ENCODE measurements around the gene SBK1.
"Not testable (repeated sequence)": the region's sequence is repeated elsewhere in the genome, so short reads cannot be mapped to it uniquely, and the experiment has no call there.

Gene SBK1

GRCh38 chr16:28291651-28292626 lies at the start of gene SBK1:
Gene SBK1 (plus strand): TSS chr16:28292525. CDS start chr16:28317392, 24,867 bp downstream.
- H3K4me3 Mint-ChIP-seq = peak within 1 kb of the TSS; percentile 88
- peaks cover 56% of the 10 kb centered on the region for H3K4me1 Mint-ChIP-seq (ENCODE audit: low read depth)
- H3K27ac Mint-ChIP-seq = peak within 1 kb of the TSS; percentile 87
- H3K36me3 Mint-ChIP-seq (ENCODE audit: low read depth) = no peaks in the 10 kb centered on the region
- no peaks in the 10 kb centered on the region for H3K9me3 Mint-ChIP-seq
- no peaks in the 10 kb centered on the region for H3K27me3 Mint-ChIP-seq

- not testable (repeated sequence) for H3K9me3 Mint-ChIP-seq; H3K27ac Mint-ChIP-seq; H3K4me3 Mint-ChIP-seq; H3K4me1 Mint-ChIP-seq (ENCODE audit: low read depth); H3K36me3 Mint-ChIP-seq (ENCODE audit: low read depth); H3K27me3 Mint-ChIP-seq
Measured at GRCh38 chr16:28249483-28249882, 42.8 kb upstream of the SBK1 start.

DNA sequence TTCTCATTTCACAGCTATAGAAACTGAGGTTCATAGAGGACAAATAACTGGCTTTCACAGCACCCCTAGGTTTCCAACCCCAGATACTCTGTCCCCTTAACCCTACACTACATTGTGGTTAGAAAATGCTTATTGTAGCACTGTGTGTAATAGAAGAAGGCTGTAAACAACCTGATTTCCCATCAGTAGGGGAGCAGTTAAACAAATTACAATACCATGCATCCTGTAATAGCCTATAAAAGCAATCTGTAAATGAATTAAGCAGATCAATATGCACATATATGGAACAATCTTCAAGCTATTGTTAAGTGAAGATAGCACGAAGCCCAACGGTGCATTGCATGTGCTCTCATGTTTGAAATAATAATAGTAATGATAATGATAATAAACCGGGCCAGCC lies 41.3 kb upstream of the SBK1 start:
- Mint-ChIP-seq H3K36me3 (ENCODE audit: low read depth) (no peaks in the 10 kb centered on the region), H3K4me3 (no peak overlapping the region), H3K27me3 (no peaks in the 10 kb centered on the region), H3K4me1 (ENCODE audit: low read depth) (no peaks in the 10 kb centered on the region), H3K27ac (no peak overlapping the region), H3K9me3 (no peaks in the 10 kb centered on the region)

DNA sequence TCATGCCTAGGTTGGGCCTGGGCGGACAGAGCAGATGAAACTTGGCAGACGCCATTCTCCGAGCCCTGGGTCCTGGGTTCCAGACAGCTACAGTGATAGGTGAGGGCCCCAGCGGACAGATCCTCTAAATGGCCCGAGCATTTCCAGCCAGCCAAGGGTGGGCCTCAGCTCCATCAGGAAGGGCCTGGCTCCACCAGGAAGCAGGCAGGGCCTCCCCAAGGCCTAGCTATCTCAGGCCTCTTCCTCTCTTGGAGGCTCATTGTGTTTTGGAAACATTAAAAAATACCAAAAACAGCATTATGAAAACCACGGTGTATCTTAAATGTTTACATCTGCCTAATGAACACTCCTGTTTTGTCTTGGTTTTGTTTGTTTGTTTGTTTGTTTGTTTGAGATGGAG lies 38.2 kb upstream of the SBK1 start:
- no peak overlapping the region for H3K27ac Mint-ChIP-seq
- H3K9me3 Mint-ChIP-seq = no peaks in the 10 kb centered on the region
- H3K4me3 Mint-ChIP-seq = no peak overlapping the region
- H3K27me3 Mint-ChIP-seq = no peaks in the 10 kb centered on the region
- H3K4me1 Mint-ChIP-seq (ENCODE audit: low read depth) = no peaks in the 10 kb centered on the region
- H3K36me3 Mint-ChIP-seq (ENCODE audit: low read depth) = no peaks in the 10 kb centered on the region

DNA sequence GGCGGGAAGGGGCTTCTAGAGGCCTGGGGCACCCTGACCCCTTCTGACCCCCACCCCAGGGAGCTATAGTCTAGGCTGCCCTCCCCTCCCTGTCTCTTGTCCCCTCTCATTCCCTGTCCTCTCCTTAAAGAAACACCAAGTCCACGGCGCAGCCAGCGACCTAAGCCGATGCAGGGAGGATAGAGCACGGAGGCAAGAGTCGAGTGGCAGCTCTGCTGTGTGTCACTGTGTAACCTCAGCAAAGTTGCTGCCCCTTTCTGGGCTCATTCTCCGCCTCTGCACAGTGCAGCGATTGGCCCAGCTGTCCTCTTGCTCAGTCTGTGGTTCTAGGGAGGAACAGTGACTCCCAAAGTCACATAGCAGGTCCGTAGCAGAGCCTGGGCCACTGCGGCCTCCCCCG lies 36.5 kb upstream of the SBK1 start:
- Mint-ChIP-seq H3K36me3 (ENCODE audit: low read depth) (no peaks in the 10 kb centered on the region), H3K27ac (no peak overlapping the region), H3K9me3 (no peaks in the 10 kb centered on the region), H3K4me3 (no peak overlapping the region), H3K27me3 (no peaks in the 10 kb centered on the region), H3K4me1 (ENCODE audit: low read depth) (peaks cover 8% of the 10 kb centered on the region)

GRCh38 chr16:28257256-28257655 lies 35.1 kb upstream of the SBK1 start:
- Mint-ChIP-seq H3K27me3 (no peaks in the 10 kb centered on the region), H3K9me3 (no peaks in the 10 kb centered on the region), H3K36me3 (ENCODE audit: low read depth) (no peaks in the 10 kb centered on the region), H3K4me1 (ENCODE audit: low read depth) (peaks cover 8% of the 10 kb centered on the region), H3K4me3 (no peak overlapping the region), H3K27ac (no peak overlapping the region)

GRCh38 chr16:28258567-28258966 lies 33.8 kb upstream of the SBK1 start:
- Mint-ChIP-seq H3K36me3 (ENCODE audit: low read depth) (no peaks in the 10 kb centered on the region), H3K9me3 (no peaks in the 10 kb centered on the region), H3K27me3 (peaks cover 7% of the 10 kb centered on the region), H3K4me1 (ENCODE audit: low read depth) (peaks cover 8% of the 10 kb centered on the region), H3K27ac (no peak overlapping the region), H3K4me3 (no peak overlapping the region)

- no peaks in the 10 kb centered on the region for H3K9me3 Mint-ChIP-seq
- no peaks in the 10 kb centered on the region for H3K36me3 Mint-ChIP-seq (ENCODE audit: low read depth)
- peaks cover 8% of the 10 kb centered on the region for H3K4me1 Mint-ChIP-seq (ENCODE audit: low read depth)
- peaks cover 12% of the 10 kb centered on the region for H3K27me3 Mint-ChIP-seq
- H3K4me3 Mint-ChIP-seq = no peak overlapping the region
- no peak overlapping the region for H3K27ac Mint-ChIP-seq
Measured at GRCh38 chr16:28259091-28259780, 33.1 kb upstream of the SBK1 start.

DNA sequence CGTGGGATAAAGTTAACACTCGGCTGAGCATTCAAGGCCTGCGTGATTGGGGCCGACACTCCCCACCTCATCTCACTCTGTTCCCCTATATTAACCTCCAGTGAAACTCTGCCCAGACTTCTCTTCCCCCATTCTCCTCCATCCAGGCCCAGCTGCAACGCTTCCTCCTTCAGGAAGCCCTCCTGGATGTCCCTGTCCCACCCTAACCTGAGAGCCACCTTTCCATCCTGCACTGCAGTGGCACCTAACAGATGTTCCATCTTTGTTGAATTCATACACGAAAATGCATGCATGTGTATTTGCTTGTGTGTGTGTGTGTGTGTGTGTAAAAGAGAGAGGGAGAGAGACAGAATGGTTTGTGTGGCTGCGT lies 32.6 kb upstream of the SBK1 start:
- Mint-ChIP-seq H3K4me1 (ENCODE audit: low read depth) (peaks cover 8% of the 10 kb centered on the region), H3K9me3 (no peaks in the 10 kb centered on the region), H3K4me3 (no peak overlapping the region), H3K36me3 (ENCODE audit: low read depth) (no peaks in the 10 kb centered on the region), H3K27me3 (peaks cover 15% of the 10 kb centered on the region), H3K27ac (no peak overlapping the region)

GRCh38 chr16:28260193-28260592 lies 32.1 kb upstream of the SBK1 start:
- Mint-ChIP-seq H3K4me3 (no peak overlapping the region), H3K36me3 (ENCODE audit: low read depth) (no peaks in the 10 kb centered on the region), H3K27me3 (peaks cover 16% of the 10 kb centered on the region), H3K27ac (no peak overlapping the region), H3K4me1 (ENCODE audit: low read depth) (peaks cover 8% of the 10 kb centered on the region), H3K9me3 (no peaks in the 10 kb centered on the region)

DNA sequence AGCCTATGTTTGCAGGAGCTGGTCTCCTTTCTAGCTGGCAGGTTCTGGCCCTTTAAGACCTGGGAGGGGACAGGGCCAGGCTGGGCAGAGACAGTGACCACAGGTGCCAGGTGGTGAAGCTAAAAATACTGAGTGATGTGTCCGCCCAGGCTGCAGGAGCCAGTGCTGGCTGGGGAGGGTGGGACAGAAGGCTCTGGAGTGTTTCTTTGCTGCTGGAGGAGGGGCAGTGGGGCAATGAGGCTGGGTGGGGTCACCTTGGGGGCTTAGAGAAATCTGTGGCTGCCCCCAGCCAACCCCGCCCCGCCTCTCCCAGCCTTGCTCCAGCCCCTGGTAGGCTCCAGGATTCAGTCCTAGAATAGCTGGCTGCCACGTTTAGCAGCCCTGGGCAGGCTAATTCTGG lies 30.4 kb upstream of the SBK1 start:
- Mint-ChIP-seq H3K36me3 (ENCODE audit: low read depth) (no peaks in the 10 kb centered on the region), H3K4me3 (no peak overlapping the region), H3K9me3 (no peaks in the 10 kb centered on the region), H3K27me3 (peaks cover 16% of the 10 kb centered on the region), H3K4me1 (ENCODE audit: low read depth) (peaks cover 17% of the 10 kb centered on the region), H3K27ac (no peak overlapping the region)

DNA sequence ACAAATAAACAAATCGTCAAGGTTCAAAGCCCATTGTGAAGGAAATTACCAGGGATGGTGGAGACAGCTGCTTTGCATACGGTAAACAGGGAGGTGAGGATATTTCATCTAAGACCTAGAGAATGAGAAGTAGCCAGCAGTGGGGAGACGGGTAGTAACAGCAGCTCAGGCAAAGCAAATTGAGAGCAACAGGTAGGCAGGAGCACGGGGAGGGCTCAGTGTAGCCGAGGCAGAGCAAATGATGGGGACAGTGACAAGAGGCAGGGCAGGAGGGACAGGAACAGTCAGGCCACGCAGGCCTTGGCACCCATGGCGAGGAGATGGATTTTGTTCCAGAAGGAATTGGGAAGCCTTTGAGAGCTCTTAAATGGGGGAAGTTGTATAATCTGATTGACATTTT lies 29.0 kb upstream of the SBK1 start:
- Mint-ChIP-seq H3K27me3 (peaks cover 16% of the 10 kb centered on the region), H3K27ac (no peak overlapping the region), H3K4me3 (no peak overlapping the region), H3K36me3 (ENCODE audit: low read depth) (no peaks in the 10 kb centered on the region), H3K9me3 (no peaks in the 10 kb centered on the region), H3K4me1 (ENCODE audit: low read depth) (peaks cover 17% of the 10 kb centered on the region)

GRCh38 chr16:28264656-28265055 lies 27.7 kb upstream of the SBK1 start:
- no peaks in the 10 kb centered on the region for H3K9me3 Mint-ChIP-seq
- H3K4me3 Mint-ChIP-seq = no peak overlapping the region
- H3K36me3 Mint-ChIP-seq (ENCODE audit: low read depth) = no peaks in the 10 kb centered on the region
- no peak overlapping the region for H3K27ac Mint-ChIP-seq
- peaks cover 13% of the 10 kb centered on the region for H3K4me1 Mint-ChIP-seq (ENCODE audit: low read depth)
- peaks cover 16% of the 10 kb centered on the region for H3K27me3 Mint-ChIP-seq

GRCh38 chr16:28265822-28266221 lies 26.5 kb upstream of the SBK1 start:
- peaks cover 9% of the 10 kb centered on the region for H3K4me1 Mint-ChIP-seq (ENCODE audit: low read depth)
- H3K27ac Mint-ChIP-seq = no peak overlapping the region
- H3K4me3 Mint-ChIP-seq = no peak overlapping the region
- H3K36me3 Mint-ChIP-seq (ENCODE audit: low read depth) = no peaks in the 10 kb centered on the region
- H3K9me3 Mint-ChIP-seq = no peaks in the 10 kb centered on the region
- peaks cover 16% of the 10 kb centered on the region for H3K27me3 Mint-ChIP-seq

GRCh38 chr16:28267356-28267755 lies 25.0 kb upstream of the SBK1 start:
- Mint-ChIP-seq H3K4me1 (ENCODE audit: low read depth) (peaks cover 9% of the 10 kb centered on the region), H3K27ac (no peak overlapping the region), H3K36me3 (ENCODE audit: low read depth) (no peaks in the 10 kb centered on the region), H3K9me3 (no peaks in the 10 kb centered on the region), H3K4me3 (no peak overlapping the region), H3K27me3 (peaks cover 16% of the 10 kb centered on the region)
